ENCODE results near the gene APBB1.

DNA sequence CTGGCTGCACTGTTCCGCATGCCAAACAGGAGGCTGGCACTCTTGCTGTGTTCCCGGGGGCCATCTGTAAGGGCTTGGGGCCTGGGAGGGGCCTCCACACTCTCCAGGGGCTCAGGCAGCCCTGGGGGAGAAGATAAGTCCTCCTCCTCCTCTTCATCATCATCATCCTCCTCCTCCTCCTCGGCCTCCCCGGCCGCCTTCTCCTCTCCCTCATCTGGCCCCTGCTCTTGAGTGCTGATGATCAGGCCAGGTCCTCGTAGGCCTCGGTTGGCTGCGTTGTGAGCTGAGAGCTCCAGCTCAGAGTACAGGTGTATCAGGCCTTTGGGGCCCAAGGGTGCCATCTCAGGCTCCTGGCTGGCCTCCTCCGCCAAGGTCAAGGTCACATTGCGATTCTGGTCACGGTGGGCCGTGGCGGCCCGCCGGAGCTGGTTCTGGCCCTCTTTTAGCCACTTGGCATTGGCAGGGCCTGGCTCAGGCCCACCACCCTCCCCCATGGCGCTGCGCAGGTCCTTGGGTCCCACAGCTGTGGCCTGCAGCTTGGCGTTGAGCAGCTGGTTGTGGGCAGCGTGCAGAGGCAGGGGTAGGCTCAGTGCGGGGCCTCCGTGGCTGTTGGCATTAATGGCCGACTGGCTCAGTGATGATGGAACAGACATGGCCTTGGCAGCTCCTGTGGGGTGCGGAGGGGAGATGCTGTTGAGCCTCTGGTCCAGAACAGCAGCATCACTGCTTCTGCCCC lies 8.0 kb downstream of the APBB1 start:
- no peak for TF ChIP-seq POLR2AphosphoS5 (IDR thresholded peaks at IDR 0.05)
- no peak for TF ChIP-seq POLR2A (IDR thresholded peaks at IDR 0.05)

All from suprapubic skin (tissue), 4 donors.